ENCODE data around the gene TNP1. TPM values are rescaled to one million over a fixed set of nuclear protein-coding genes. Genes with fewer than 3 reads are reported as not detected.
A peak's percentile ranks its signal among the peaks of the same experiment; 100 is the strongest.

The TNP1 gene
- total RNA-seq, 6 donors from 2014 or later, result not detected

DNA sequence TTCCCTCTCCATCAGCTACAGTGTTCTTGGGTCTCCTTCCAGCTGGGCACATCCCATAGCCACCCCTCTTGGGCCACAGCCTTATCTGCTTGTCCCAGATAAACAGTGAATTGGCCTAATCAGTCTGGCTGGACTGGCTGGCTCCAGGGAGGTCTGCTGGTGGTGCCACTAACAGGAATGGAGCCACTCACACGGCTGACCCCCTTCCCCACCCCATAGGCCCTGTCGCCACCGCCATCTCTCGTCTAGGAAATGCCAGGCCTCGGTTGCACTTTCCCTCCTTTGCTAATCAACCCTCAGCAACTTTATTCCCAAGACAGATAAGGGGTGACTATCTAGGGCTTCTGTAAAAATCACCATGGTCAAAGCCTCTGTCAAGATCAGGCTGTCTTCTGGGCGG is 23.0 kb upstream of the TNP1 start:
- Histone ChIP-seq H3K4me1 (no peaks in the 10 kb centered on the region), H3K27me3 (no peaks in the 10 kb centered on the region), H3K27ac (no peak overlapping the region), H3K9me3 (no peaks in the 10 kb centered on the region), H3K4me3 (no peak overlapping the region), H3K36me3 (no peaks in the 10 kb centered on the region)
- TF ChIP-seq, protein P1, sequence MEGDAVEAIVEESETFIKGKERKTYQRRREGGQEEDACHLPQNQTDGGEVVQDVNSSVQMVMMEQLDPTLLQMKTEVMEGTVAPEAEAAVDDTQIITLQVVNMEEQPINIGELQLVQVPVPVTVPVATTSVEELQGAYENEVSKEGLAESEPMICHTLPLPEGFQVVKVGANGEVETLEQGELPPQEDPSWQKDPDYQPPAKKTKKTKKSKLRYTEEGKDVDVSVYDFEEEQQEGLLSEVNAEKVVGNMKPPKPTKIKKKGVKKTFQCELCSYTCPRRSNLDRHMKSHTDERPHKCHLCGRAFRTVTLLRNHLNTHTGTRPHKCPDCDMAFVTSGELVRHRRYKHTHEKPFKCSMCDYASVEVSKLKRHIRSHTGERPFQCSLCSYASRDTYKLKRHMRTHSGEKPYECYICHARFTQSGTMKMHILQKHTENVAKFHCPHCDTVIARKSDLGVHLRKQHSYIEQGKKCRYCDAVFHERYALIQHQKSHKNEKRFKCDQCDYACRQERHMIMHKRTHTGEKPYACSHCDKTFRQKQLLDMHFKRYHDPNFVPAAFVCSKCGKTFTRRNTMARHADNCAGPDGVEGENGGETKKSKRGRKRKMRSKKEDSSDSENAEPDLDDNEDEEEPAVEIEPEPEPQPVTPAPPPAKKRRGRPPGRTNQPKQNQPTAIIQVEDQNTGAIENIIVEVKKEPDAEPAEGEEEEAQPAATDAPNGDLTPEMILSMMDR (IDR thresholded peaks at IDR 0.05), result no peak
- TF ChIP-seq POLR2A (IDR thresholded peaks at IDR 0.05), result no peak
- no peak for TF ChIP-seq EP300 (IDR thresholded peaks at IDR 0.05)
- no peak for TF ChIP-seq POLR2AphosphoS5 (IDR thresholded peaks at IDR 0.05)
- peak in 1 of 2 donors; percentile 1 for DNase-seq
- no peak for ATAC-seq (ENCODE audit: low FRiP score in 2 of 2)
- 88% methylated on average over 6 of the region's 6 CpGs for WGBS, 2 donors

DNA sequence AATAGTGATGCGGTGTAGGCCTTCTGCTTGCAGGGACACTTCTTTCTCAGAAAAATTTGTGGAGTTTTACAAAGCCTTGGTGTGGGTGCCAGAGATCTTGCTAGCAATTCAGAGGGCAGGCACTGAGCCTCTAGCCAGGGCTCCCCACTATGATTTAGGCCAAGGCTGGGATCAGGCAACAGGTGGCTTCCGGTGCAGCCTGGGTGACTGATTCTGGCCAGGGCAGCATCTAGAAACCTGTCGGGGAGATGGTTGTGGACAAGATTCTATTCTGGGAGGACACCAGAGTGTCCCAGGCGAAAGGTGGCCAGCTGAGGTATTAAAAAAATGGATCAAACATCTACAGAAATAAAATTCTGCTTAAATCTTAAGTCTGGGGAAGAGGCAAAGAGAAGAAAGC is 21.5 kb upstream of the TNP1 start:
- Histone ChIP-seq H3K4me3 (no peak overlapping the region), H3K9me3 (no peaks in the 10 kb centered on the region), H3K36me3 (no peaks in the 10 kb centered on the region), H3K4me1 (no peaks in the 10 kb centered on the region), H3K27ac (no peak overlapping the region), H3K27me3 (no peaks in the 10 kb centered on the region)
- ATAC-seq (ENCODE audit: low FRiP score in 2 of 2), result no peak
- no peak for DNase-seq
- WGBS, 2 donors, result 80 to 100% methylated on average over 3 to 4 of the region's 4 CpGs
- TF ChIP-seq EP300 (IDR thresholded peaks at IDR 0.05), result no peak
- TF ChIP-seq POLR2AphosphoS5 (IDR thresholded peaks at IDR 0.05), result no peak
- TF ChIP-seq POLR2A (IDR thresholded peaks at IDR 0.05), result no peak
- TF ChIP-seq, protein P1 (IDR thresholded peaks at IDR 0.05), result no peak

DNA sequence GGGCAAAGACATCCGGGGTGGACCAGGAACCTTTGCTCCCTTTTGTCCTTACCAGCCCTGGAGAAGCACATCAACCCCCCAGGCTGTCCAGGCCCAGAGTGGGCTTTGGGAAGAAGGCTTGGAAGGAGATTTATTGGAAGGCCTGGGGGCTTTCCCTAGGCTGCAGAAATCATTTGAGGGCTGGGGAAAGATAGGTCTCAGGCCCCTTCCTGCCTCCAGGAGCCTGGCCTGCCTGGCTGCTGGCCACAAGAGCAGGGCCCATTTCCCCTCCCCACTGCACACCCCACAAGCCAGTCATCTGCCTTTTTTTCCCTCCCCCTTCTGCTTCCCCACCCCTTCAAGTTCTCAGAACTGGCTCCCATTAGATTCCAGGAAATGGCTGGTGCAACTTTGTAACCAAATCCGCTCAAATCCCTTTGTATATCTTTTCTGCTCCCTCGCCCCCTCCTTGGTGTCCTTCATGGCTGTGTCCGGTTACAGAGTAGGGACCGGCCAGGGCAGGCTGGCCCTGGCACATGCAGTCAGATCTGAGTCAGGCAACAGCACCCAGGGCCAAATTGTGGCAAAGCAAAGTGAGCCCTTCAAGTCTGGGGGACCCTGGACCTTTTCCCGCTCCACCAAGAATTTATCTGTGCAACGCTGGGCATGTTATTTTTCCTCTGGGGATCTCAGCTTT is 20.8 kb upstream of the TNP1 start:
- TF ChIP-seq, protein P1 (IDR thresholded peaks at IDR 0.05), result no peak
- TF ChIP-seq EP300 (IDR thresholded peaks at IDR 0.05) (no peak), POLR2A (IDR thresholded peaks at IDR 0.05) (no peak), POLR2AphosphoS5 (IDR thresholded peaks at IDR 0.05) (no peak)
- ATAC-seq (ENCODE audit: low FRiP score in 2 of 2), result peak in 1 of 2 donors; percentile 16
- Histone ChIP-seq H3K9me3 (no peaks in the 10 kb centered on the region), H3K4me3 (no peak overlapping the region), H3K4me1 (no peaks in the 10 kb centered on the region), H3K36me3 (no peaks in the 10 kb centered on the region), H3K27me3 (no peaks in the 10 kb centered on the region), H3K27ac (no peak overlapping the region)
- 62 to 76% methylated on average over 7 of the region's 7 CpGs for WGBS, 2 donors
- DNase-seq, result peak in 1 of 2 donors; percentile 20

DNA sequence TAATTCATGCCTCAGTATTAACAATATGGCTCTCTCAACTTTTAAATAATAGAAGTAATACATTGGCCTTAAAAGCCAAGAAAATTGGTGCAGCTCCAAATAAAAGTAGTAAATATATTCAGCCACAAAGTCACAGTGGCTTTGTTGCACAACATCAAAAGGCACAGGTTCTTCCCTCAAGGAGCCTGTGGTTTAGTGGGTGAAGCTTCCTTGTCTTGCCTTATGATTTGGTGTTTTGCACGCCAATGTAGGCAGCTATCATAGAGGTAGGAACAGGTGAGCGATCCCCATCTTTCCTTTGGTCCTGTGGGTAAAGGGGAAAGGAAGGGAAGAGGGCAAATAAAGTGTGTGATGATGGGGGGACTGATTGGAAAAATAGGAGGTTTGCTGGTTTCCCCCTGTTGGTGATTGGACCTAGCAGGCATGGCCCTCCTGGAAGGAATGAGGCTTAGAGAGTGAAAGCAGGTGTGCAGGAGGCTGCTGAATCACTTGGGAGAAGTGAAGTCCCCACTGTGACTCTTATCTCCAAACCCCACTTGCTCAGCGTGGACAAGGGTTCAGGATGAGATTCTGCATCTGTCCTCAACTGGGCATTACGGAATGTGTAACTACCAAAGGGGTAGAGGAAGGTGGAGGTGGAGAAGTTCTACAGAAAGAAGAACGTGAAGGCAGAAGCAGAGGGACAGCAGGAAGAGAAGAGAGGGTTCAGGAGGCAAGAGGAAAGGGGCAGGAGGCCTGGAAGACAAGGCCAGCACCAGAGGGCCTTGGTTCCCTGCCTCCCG is 20.1 kb upstream of the TNP1 start:
- ATAC-seq (ENCODE audit: low FRiP score in 2 of 2), result no peak
- Histone ChIP-seq H3K27ac (no peak overlapping the region), H3K36me3 (no peaks in the 10 kb centered on the region), H3K4me1 (no peaks in the 10 kb centered on the region), H3K9me3 (no peaks in the 10 kb centered on the region), H3K27me3 (no peaks in the 10 kb centered on the region), H3K4me3 (no peak overlapping the region)
- DNase-seq, result no peak
- 80 to 93% methylated on average over 6 of the region's 6 CpGs for WGBS, 2 donors
- no peak for TF ChIP-seq POLR2A (IDR thresholded peaks at IDR 0.05)
- no peak for TF ChIP-seq EP300 (IDR thresholded peaks at IDR 0.05)
- TF ChIP-seq POLR2AphosphoS5 (IDR thresholded peaks at IDR 0.05), result no peak
- TF ChIP-seq, protein P1 (IDR thresholded peaks at IDR 0.05), result no peak

Data from upper lobe of left lung (tissue), 6 donors.